NCI-H748 (cell line): ENCODE measurements around the gene ARHGAP45.

ENCODE experiments used
- DNase-seq: peaks from one replicate; lab custom pipeline; 2025; ENCODE audit not compliant: unreplicated experiment; lab: John Stamatoyannopoulos, UW

The ARHGAP45 gene

GRCh38 chr19:1085676-1086442, 18.9 kb downstream of the ARHGAP45 start:
- no peak for DNase-seq

- no peak for DNase-seq
Measured at GRCh38 chr19:1086613-1087012, 19.6 kb downstream of the ARHGAP45 start.

GRCh38 chr19:1087813-1088415, 20.9 kb downstream of the ARHGAP45 start:
- DNase-seq, result no peak

GRCh38 chr19:1088416-1089010, 21.5 kb downstream of the ARHGAP45 start:
- no peak for DNase-seq

GRCh38 chr19:1089126-1089771, 22.3 kb downstream of the ARHGAP45 start:
- DNase-seq, result no peak

- DNase-seq, result no peak
Measured at GRCh38 chr19:1089891-1090290, 22.9 kb downstream of the ARHGAP45 start.

GRCh38 chr19:1090731-1091543, 24.0 kb downstream of the ARHGAP45 start:
- DNase-seq, result no peak

GRCh38 chr19:1091544-1092175, 24.7 kb downstream of the ARHGAP45 start:
- DNase-seq, result no peak

GRCh38 chr19:1093330-1093729, 26.4 kb downstream of the ARHGAP45 start:
- no peak for DNase-seq

GRCh38 chr19:1093811-1094553, 27.0 kb downstream of the ARHGAP45 start:
- DNase-seq, result no peak

- DNase-seq, result no peak
Measured at GRCh38 chr19:1094655-1094977, 27.6 kb downstream of the ARHGAP45 start.

- peak; percentile 96 for DNase-seq
Measured at GRCh38 chr19:1094978-1095701, 28.2 kb downstream of the ARHGAP45 start, which contains the start of gene POLR2E. TSS of gene POLR2E (minus strand) at chr19:1095375. CDS start at chr19:1095315, 60 bp downstream.

GRCh38 chr19:1097810-1098176, 30.8 kb downstream of the ARHGAP45 start:
- DNase-seq, result no peak

GRCh38 chr19:1098177-1099051, 31.4 kb downstream of the ARHGAP45 start:
- peak; percentile 43 for DNase-seq

GRCh38 chr19:1101337-1101698, 34.4 kb downstream of the ARHGAP45 start:
- no peak for DNase-seq

GRCh38 chr19:1102407-1103131, 35.6 kb downstream of the ARHGAP45 start:
- DNase-seq, result no peak

- DNase-seq, result no peak
Measured at GRCh38 chr19:1103132-1103707, 36.3 kb downstream of the ARHGAP45 start.
